Left ventricle myocardium inferior (tissue), 1 donor: ENCODE measurements around the gene AGBL4. TPM values are rescaled to one million over a fixed set of nuclear protein-coding genes. Genes with fewer than 3 reads are reported as not detected.
A peak's percentile ranks its signal among the peaks of the same experiment; 100 is the strongest.

Experiments used
- DNase-seq: peaks from one replicate; pipeline ENCODE4 v3.0.0-alpha.2; 2020
- H3K27ac ChIP-seq: fragments of 200-600 bp; replicated peaks from 2 replicates; pipeline ENCODE4 v1.8.0; 2021
- H3K27me3 ChIP-seq: fragments of 200-600 bp; 2 replicates; pipeline ENCODE4 v1.8.0; 2021; ENCODE audit warnings: low read depth
- H3K36me3 ChIP-seq: fragments of 200-600 bp; 2 replicates; pipeline ENCODE4 v1.8.0; 2021
- H3K4me1 ChIP-seq: fragments of 200-600 bp; 2 replicates; pipeline ENCODE4 v1.8.0; 2021
- H3K4me3 ChIP-seq: fragments of 200-600 bp; 2 replicates; pipeline ENCODE4 v1.8.0; 2021; ENCODE audit warnings: mild to moderate bottlenecking, moderate library complexity
- H3K9me3 ChIP-seq: fragments of 200-600 bp; replicated peaks from 2 replicates; pipeline ENCODE4 v1.8.0; 2021
- CTCF ChIP-seq: fragments of 200-600 bp; IDR thresholded peaks from 2 replicates; pipeline ENCODE4 v1.8.0; 2021; ENCODE audit warnings: antibody characterized with exemption, mild to moderate bottlenecking, borderline replicate concordance
- intact Hi-C: fragments of 100-400 bp; cut with micrococcal nuclease; formaldehyde crosslinking; loops from one replicate; pipeline ENCODE4 v1.11.0; 2022
- total RNA-seq: library from RNA; stranded (reverse); fragmentation: NEBNext Ultra II Directional; extraction: Animal tissue kit (Norgen Biotek cat#: 25700); gene quantifications from one replicate; pipeline ENCODE4 v1.2.1, GENCODE V29; 2021
- donor health status: DM: no; HTN: yes; CAD: no; lungs with severe emphysema.

The AGBL4 gene
- total RNA-seq, 1 donor from 2014 or later = 0.38 TPM

GRCh38 chr1:48619539-48619938 is 1404.2 kb downstream of the AGBL4 start:
- Histone ChIP-seq H3K36me3 (no peaks in the 10 kb centered on the region), H3K4me3 (no peak overlapping the region), H3K9me3 (no peaks in the 10 kb centered on the region), H3K27ac (no peak overlapping the region), H3K4me1 (no peaks in the 10 kb centered on the region), H3K27me3 (peaks cover 59% of the 10 kb centered on the region)
- no peak for TF ChIP-seq CTCF
- intact Hi-C loops = no loop called here
- DNase-seq = no peak

- intact Hi-C loops = no loop called here
- Histone ChIP-seq H3K27me3 (peaks cover 67% of the 10 kb centered on the region), H3K9me3 (no peaks in the 10 kb centered on the region), H3K4me3 (no peak overlapping the region), H3K36me3 (no peaks in the 10 kb centered on the region), H3K27ac (no peak overlapping the region), H3K4me1 (no peaks in the 10 kb centered on the region)
- no peak for DNase-seq
- no peak for TF ChIP-seq CTCF
Measured at GRCh38 chr1:48617252-48617651, 1406.5 kb downstream of the AGBL4 start.

- peaks cover 63% of the 10 kb centered on the region for H3K27me3 ChIP-seq
- H3K36me3 ChIP-seq = no peaks in the 10 kb centered on the region
- intact Hi-C loops = no loop called here
- H3K27ac ChIP-seq = no peak overlapping the region
- no peak overlapping the region for H3K4me3 ChIP-seq
- no peak for TF ChIP-seq CTCF
- no peak for DNase-seq
- H3K4me1 ChIP-seq = no peaks in the 10 kb centered on the region
- no peaks in the 10 kb centered on the region for H3K9me3 ChIP-seq
Measured at GRCh38 chr1:48616710-48617109, 1407.0 kb downstream of the AGBL4 start.

GRCh38 chr1:48611841-48612240 is 1411.9 kb downstream of the AGBL4 start:
- no peak for DNase-seq
- no peaks in the 10 kb centered on the region for H3K36me3 ChIP-seq
- H3K27ac ChIP-seq = no peak overlapping the region
- no peak for TF ChIP-seq CTCF
- H3K9me3 ChIP-seq = no peaks in the 10 kb centered on the region
- H3K4me3 ChIP-seq = no peak overlapping the region
- peaks cover 11% of the 10 kb centered on the region for H3K4me1 ChIP-seq
- intact Hi-C loops = no loop called here
- peaks cover 20% of the 10 kb centered on the region for H3K27me3 ChIP-seq

- TF ChIP-seq CTCF = no peak
- peak; percentile 56 for DNase-seq
- Histone ChIP-seq H3K27me3 (peaks cover 16% of the 10 kb centered on the region), H3K4me3 (no peak overlapping the region), H3K4me1 (peaks cover 11% of the 10 kb centered on the region), H3K27ac (peak overlapping the region; percentile 39), H3K36me3 (no peaks in the 10 kb centered on the region), H3K9me3 (no peaks in the 10 kb centered on the region)
- intact Hi-C loops = no loop called here
Measured at GRCh38 chr1:48610628-48611542, 1412.9 kb downstream of the AGBL4 start.
